ENCODE data around the gene SFTPB.
"Not testable (repeated sequence)": the region's sequence is repeated elsewhere in the genome, so short reads cannot be mapped to it uniquely, and the experiment has no call there.

SFTPB gene

GRCh38 chr2:85619617-85620016 lies 48.4 kb downstream of the SFTPB start:
- in situ Hi-C loops (cut with MboI; ENCODE audit: low sequenced_read_pairs), result no loop called here

GRCh38 chr2:85617723-85618122 lies 50.3 kb downstream of the SFTPB start:
- in situ Hi-C loops (cut with MboI; ENCODE audit: low sequenced_read_pairs), result not testable (repeated sequence)

- in situ Hi-C loops (cut with MboI; ENCODE audit: low sequenced_read_pairs), result no loop called here
Observed at GRCh38 chr2:85615413-85615728, 52.6 kb downstream of the SFTPB start.

- in situ Hi-C loops (cut with MboI; ENCODE audit: low sequenced_read_pairs), result not testable (repeated sequence)
Observed at GRCh38 chr2:85614757-85615156, 53.2 kb downstream of the SFTPB start.

GRCh38 chr2:85613717-85614515 lies 54.1 kb downstream of the SFTPB start:
- in situ Hi-C loops (cut with MboI; ENCODE audit: low sequenced_read_pairs), result no loop called here

- in situ Hi-C loops (cut with MboI; ENCODE audit: low sequenced_read_pairs), result no loop called here
Observed at GRCh38 chr2:85611705-85612587, 56.1 kb downstream of the SFTPB start, which contains the start of gene C2orf68. C2orf68 (minus strand) TSS chr2:85612066; CDS start chr2:85611984, 82 bp downstream.

GRCh38 chr2:85611217-85611704 lies 56.7 kb downstream of the SFTPB start:
- in situ Hi-C loops (cut with MboI; ENCODE audit: low sequenced_read_pairs), result no loop called here

Measured in HL-60/S4 treated with phorbol 12-myristate 13-acetate at 8.2 ng/mL for 4 days and 3 days (cell line).